ENCODE measurements around the gene ERN2.
A peak's percentile ranks its signal among the peaks of the same experiment; 100 is the strongest.
"Not testable (repeated sequence)": the region's sequence is repeated elsewhere in the genome, so short reads cannot be mapped to it uniquely, and the experiment has no call there.

Gene ERN2

DNA sequence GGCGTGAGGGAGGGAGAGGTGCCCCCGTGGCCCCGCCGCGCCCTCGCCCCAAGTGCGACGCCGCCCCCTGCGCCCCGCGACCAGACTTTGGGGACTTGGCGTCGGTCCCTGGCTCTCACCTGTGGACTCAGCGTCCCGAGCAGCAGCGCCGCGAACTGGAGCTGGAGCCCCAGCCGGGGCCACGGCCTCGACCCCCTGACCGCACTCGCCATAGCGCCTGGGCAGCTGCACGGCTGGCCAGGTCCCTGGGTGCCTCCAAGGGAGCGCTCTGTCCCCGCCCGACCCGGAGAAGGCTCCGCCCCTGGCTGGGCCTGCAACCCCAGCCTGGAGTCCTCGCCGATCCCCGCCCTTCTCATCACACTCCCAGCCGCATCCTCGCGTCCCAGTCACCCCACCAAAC lies at the start of gene ERN2:
TSS of gene ERN2 (minus strand) at position 247 of the 400 bp plus-strand sequence. CDS start at position 212, 35 bp downstream.
- DNase-seq = no peak

DNA sequence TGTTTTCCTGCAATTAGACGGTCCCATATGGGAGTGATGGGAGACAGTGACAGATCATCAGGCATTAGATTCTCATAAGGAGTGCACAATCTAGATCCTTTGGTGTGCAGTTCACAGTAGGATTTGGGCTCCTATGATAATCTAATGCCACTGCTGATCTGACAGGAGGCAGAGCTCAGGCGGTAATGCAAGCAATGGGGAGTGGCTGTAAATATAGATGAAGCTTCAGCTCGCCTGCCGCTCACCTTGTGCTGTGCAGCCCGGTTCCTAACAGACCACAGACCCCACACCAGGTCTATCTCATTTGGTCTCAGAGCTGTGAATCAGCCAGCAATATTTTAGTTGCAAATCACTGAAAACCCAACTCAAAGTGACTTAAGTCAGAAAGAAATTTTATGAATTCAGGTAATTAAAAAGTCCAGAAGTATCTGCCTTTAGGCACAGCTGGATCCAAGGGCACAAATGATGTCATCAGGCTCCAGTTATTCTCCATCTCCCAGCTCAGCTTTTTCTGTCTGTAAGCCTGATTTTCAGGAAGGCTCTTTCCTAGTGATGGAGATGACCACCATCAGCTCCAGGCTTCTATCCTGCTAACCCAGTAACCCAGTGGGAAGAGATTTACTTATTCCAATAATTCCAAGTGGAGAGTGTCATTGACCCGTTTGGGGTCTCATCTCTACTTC lies 45.1 kb upstream of the ERN2 start:
- no peak for DNase-seq

DNA sequence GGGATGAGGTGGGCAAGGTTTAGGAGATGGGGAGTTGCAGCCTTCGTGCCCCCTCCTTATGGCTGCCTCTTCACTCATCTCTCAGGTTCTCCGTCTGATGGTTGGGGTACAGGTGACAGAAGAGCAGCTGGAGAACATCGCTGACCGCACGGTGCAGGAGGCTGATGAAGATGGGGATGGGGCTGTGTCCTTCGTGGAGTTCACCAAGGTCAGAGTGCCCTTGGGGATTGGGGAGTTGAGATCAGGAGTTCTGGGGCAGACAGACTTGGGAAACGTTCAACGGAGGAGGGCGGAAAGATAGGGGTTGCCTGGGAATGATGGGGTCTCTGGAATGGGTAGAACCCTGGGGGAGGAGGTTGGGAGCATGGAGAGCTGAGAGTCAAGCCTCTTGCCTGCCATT lies 44.1 kb upstream of the ERN2 start:
- DNase-seq = no peak

DNA sequence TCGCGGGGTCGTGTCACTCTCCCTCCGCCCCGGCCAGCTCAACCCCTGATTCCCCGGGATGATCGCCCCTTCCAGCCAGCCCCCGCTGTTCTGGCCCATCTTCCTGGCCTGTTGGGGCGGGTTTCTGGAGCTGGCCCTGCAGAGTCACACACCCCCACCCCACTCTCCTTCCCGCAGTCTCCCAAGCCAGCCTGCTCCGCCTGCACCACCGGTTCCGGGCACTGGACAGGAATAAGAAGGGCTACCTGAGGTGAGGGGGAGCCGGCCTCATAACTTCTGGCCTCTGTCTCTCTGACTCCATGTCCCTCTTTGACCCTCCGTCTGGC lies 42.4 kb upstream of the ERN2 start:
- no peak for DNase-seq

DNA sequence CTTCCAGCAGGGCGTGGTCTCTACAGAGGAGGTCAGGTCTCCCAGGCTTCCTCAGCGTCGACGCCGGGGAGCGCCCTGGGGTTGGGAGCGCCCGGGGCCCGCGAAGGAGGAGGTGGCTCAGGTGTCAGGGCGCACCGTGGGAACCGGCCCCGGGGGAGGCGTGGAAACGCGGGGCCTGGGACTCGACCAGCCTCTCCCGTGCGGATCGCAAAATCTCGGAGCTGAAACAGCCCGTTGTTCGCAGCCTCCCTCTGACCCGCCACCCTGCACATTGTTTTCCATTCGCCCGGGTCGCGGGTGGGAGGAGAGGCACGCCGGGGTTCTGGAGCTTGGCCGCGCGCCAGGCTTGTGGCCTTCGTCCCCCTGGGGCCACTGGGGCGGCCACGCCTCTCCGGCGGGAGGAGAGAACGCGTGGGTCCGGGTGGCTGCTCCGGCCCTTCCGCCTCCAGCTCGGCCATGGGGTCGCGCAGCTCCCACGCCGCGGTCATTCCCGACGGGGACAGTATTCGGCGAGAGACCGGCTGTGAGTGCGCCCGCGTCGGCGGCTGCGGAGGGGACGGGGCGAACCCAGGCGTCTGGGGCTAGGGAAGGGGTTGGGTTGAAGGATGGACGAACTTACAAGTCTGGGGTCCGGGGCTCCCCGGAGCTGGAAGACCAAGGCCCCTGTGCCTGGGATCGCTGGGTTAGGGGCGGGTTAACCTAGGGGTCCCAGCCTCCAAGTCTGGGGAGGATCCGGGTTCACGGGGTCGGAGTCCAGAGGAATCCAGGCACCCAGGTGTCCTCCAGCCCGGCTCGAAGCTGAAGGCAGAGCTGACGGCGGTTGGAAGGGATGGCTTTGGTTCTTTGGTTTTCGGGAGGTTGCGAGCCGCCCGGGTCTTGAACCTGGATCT lies 41.8 kb upstream of the ERN2 start, which contains the start of gene CHP2:
TSS of gene CHP2 (plus strand) at position 433 of the 890 bp plus-strand sequence. CDS start at position 457, 24 bp downstream.
- DNase-seq = peak; percentile 12

DNA sequence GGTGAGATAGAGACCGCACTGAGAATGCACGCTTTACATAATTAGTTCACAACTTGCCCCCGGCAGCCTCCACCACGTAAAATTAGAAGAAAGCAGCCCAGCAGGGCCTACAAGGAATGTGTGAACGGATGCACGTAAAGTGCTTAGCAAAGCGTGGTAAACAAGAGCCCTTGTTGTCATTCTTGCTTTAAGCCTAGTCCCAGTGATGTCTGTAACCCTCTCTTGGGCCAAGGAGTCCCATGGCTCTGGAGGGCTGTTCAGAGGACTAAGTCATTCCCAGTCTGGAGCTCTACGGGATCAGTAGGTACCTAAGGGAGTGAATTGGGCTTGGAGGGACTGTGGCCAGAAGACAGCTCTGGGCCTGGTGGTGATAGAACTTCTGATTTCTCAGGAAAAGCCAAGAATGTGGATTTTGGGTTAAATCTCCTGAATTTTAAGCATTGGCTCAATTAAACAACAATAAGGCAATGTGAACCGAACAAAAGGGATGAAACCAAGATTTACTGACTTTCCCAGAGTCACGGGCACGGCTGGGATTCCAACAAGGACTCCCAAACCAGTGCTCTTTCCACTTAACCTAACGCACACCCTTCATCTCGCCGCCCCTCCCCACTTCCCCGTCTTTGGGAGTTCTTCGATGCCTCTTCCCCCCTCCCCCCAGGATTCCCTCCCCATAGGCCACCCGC lies 41.0 kb upstream of the ERN2 start:
- no peak for DNase-seq

DNA sequence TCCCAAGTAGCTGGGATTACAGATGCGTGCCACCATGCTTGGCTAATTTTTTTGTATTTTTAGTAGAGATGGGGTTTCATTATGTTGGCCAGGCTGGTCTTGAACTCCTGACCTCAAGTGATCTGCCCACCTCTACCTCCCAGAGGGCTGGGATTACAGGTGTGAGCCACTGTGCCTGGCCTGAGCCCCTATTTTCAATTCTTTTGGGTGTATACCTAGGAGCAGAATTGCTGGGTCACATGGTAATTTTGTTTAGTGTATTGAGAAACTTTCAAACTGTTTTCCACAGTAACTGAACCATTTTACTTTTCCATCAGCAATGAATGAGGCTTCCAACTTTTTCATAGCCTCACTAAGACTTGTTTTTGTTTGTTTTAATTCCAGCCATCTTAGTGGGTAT lies 38.0 kb upstream of the ERN2 start:
- DNase-seq = not testable (repeated sequence)

DNA sequence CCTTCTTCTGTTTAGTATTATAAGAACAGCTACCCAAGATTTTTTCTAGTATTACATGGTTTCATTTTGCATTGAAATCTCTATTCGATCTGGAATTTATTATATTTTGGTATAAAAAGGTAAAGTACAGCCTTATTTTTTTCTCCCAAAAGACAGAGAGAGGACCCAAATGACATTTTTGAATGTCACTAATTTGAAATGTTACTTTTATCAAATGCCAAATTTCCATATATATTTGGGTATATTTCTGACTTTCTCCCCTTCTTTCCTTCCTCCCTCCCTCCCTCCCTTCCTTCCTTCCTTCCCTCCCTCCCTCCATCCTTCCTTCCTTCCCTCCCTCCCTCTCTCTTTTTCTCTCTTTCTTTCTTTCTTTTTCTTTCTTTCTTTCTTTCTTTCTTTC lies 35.6 kb upstream of the ERN2 start:
- DNase-seq = no peak

DNA sequence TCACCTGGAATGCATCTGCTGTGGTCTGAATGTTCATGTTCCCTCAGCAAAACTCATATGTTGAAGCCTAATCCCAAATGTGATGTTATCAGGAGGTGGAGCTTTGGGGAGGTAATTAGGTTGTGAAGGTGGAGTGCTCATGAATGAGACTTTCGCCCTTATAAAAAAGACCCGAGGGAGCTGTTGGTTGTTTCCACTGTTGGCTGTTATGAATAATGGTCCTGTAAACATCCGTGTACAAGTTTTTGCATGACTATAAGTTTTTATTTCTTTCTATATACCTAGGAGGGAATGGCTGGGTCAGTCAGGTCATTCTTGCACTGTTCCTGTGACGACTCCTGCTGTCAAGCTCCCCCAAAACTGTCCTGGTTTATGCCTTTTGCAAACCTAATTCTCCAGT lies 32.2 kb upstream of the ERN2 start:
- no peak for DNase-seq

DNA sequence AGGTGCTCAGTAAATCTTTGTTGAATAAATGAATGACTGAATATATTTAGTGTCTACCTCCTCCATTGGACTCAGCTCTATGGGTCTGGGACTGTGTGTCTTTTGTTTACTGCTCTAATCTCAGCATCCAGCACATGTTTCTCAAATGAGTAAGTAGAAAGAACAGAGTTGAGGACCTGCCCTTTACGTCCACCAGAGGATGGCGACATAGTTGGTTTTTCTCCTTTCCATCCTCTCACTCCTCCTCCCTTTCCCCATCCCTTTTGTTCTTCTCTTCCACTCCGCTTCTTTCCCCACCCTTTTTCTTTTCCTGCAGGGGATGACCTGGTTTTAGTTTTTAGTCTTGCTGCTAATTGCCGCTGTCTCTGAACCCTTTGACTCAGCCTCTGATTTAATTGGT lies 29.7 kb upstream of the ERN2 start:
- DNase-seq = no peak

DNA sequence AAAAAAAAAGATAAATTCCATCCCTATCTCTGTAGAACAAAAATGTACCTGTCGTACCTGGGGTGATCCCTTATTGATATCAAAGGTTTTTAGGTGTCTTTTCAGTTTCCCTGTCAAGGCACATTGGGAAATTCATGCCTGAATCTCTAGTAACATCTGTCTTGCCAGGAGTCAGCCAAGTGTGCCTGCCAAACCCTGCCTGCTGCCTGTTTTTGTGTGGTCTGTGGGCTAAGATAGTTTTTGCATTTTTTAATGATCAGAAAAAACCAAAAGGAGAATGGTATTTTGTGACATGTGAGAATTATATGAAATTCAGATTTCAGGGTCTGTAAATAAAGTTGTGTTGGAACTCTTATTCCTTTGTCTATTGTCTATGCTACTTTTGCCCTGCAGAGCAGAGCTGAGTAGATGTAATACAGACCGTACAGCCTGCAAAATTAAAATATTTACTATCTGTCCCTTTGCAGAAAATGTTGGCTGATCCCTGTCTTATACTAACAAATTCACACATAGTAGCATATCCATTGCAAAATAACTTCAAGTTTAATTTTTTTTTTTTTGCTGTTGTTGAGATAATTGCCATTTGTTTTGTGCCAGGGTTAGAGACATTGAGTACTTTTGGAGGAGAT lies 28.8 kb upstream of the ERN2 start:
- no peak for DNase-seq

DNA sequence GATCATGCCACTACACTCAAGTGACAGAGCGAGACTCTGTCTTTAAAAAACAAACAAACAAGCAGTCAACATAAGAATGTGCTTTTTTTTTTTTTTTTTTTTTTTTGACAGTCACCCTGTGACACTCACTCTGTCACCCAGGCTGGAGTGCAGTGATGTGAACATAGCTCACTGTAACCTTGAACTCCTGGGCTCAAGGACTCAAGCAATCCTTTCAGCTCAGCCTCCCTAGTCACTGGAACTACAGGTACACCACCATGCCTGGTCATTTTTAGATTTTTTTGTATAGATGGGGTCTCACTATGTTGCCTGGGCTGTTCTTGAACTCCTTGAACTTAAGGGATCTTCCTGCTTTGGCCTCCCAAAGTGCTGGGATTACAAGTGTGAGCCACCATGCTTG lies 26.5 kb upstream of the ERN2 start:
- DNase-seq = no peak

DNA sequence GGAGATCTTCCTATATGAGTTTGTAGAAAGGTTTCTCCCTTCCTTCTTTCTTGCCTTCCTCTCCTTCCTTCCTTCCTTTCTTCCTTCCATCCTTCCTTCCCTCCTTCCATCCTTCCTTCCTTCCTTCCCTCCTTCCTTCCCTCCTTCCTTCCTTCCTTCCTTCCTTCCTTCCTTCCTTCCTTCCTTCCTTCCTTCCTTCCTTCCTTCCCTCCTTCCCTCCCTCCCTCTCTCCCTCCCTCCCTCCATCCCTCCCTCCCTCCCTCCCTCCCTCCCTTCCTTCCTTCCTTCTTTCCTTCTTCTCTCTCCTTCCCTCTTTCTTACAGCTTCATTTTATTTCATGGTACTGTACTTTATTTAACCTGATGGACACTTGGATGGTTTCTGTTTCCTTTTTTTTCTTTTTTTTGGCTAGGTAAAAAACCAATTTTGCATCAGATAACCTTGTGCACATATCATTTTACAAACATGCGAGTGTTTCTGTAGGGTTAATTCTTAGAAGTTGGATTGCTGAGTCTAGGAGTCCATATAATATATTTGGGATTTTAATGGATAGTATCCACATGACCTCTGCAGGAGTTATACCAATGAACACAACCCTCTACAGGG lies 24.5 kb upstream of the ERN2 start:
- not testable (repeated sequence) for DNase-seq

DNA sequence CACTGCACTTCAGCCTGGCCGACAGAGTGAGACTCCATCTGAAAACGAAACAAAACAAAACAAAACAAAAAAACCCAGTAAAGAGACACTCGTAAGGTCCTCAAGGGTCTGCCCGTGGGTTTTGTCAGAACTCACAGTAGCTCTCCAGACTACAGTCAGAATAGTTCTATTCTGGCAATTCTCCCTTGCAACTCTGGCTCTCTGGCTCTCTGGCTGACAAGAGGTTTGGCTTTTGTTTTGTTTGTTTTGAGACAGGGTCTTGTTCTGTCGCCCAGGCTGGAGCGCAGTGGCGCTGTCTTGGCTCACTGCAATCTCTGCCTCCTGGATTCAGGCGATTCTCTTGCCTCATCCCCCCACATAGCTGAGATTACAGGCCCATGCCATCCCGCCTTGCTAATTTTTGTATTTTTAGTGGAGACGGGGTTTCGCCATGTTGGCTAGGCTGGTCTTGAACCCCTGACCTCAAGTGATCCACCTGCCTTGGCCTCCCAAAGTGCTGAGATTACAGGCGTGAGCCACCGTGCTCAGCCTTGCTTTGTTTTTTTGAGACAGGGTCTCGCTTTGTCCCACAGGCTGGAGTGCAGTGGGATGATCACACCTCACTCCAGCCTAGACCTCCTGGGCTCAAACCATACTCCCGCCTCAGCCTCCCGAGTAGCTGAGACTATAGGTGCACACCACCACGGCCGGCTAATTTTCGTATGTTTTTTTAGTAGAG lies 21.3 kb upstream of the ERN2 start:
- no peak for DNase-seq

DNA sequence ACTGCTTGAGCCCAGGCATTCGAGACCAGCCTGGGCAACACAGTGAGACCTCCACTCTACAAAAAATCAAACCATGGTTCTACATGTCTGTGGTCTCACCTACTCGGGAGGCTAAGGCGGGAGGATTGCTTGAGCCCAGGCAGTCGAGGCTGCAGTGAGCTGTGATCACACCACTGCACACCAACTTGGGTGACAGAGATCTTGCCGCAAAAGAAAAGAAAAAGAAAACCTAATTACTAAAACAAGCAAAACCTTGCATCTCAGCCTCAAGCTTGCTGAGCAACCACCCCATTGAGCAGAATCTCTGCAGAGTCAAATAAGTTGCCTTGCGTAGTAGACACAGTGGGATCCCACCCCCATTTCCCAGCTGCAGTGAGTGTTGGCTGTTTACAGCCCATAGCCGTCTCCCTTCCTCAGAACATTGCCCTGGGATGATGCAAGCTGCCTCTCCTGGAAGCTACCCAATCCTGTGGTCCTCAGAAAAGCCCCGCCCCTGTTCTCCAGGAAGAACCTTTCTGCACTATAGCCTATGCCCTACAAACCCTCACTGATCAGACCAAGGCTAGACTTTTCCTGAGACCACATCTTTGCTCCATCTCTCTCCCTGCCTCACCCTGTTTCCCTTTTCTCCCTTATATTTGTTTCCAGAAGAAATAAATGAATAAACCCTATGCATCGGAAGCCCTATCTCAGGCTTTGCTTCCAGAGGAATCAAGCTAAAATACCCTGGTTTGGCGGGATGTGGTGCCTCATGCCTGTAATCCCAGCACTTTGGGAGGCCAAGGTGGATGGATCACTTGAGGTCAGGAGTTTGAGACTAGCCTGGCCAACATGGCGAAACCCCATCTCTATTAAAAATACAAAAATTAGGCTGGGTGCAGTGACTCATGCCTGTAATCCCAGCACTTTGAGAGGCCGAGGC lies 16.7 kb upstream of the ERN2 start:
- DNase-seq = no peak

DNA sequence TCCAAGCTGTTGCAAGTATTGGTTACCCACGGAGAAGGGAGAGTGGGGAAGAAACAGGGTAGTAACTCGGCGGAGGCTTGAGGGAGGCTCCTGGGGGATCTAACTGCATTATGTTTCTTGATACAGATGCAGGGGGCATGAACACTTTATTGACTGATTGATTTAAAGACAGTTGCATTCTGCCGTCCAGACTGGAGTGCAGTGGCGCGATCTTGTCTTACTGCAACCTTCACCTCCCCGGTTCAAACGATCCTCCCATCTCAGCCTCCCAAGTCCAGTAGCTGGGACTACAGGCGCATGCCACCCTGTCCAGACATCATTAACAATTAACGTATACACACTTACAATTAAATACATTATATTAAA lies 15.1 kb upstream of the ERN2 start:
- DNase-seq = no peak

DNA sequence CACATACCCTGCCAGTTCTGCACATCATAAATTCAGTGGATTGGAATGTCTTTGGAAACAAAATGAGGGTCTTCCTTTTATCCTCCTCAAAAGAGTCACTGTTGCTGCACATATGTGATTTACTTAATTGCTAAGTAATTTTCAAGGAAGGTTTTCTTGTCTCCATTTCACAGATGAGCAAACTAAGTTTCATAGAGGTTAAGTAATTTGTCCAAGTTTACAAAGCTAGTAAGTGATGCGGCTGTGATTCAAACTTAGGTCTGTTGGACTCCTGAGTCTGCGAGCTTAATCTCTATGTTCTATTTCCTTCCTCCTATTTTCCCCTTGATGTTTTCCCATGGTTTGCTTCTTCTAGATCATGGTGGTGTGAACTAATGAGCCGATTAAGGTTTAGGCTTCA lies 13.7 kb upstream of the ERN2 start:
- no peak for DNase-seq

DNA sequence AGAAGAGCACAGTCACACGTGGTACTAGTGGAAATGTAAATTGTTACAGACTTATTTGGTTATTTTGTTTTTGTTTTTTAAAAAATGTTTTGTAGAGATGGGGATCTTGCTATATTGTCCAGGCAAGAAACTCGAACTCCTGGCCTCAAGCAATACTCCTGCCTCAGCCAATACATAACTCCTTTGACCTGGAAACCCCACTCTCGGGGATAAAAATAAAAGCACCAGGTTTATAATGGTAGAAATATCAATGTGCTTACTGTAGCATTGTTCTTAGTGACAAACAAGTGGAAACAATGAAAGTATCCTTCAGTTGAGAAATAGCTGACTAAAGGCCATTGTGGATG lies 11.7 kb upstream of the ERN2 start:
- no peak for DNase-seq

DNA sequence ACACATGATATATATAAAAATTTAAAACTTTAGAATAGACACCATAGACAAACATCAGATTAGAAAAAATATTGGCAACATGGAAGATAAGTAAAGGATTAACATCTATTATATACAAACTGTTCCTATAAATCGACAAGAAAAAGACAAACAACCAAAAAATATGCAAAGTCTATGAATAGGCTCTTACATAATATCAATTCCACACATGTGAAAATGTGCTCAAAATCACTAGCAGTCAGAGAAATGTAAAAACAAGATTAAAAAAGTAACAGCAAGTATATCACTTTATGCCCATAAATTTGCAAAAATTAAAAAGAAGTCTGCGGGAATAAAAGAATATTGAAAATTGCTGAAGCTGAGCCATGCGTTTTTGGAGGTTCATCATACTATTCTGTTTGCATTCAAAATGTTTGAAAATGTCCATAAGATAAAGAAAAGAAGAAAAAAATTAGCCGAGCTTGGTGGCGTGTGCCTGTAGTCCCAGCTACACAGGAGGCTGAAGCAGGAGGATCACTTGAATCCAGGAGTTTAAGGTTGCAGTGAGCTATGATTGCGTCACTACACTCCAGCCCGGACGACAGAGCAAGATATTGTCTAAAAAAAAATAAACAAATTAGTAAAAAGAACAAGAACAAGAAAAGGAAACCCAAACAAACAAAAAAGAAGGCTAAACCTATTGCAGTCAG lies 11.2 kb upstream of the ERN2 start:
- DNase-seq = no peak

DNA sequence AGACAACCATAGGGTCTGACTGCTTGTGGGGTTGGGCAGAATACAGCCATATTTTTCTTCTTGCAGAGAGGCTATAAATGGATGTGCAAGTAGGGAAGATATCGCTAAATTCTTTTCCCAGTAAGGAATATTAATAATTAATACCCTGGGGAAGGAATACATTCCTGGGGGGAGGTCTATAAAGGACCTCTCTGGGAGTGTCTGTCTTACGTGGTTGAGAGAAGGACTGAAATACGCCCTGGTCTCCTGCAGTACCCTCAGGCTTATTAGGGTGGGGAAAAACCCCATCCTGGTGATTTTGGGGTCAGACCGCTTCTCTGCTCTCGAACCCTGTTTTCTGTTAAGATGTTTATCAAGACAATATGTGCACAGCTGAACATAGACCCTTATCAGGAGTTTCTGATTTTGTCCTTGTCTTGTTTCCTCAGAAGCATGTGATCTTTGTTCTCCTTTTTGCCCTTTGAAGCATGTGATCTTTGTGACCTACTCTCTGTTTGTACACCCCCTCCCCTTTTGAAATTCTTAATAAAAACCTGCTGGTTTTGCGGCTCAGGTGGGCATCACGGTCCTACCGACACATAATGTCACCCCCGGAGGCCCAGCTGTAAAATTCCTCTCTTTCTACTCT lies 9.7 kb upstream of the ERN2 start:
- not testable (repeated sequence) for DNase-seq

Measured in activated CD4-positive, alpha-beta T cell treated with anti-CD3 and anti-CD28 coated beads for 48 hours (primary cell).